NCI-H82 treated with DMSO at 0.1 percent for 48 hours (cell line): ENCODE measurements around the gene HOMER3.
"Not testable (repeated sequence)": the region's sequence is repeated elsewhere in the genome, so short reads cannot be mapped to it uniquely, and the experiment has no call there.

Experiments used
- DNase-seq: peaks from one replicate; lab custom pipeline; 2025; ENCODE audit not compliant: unreplicated experiment; lab: John Stamatoyannopoulos, UW

HOMER3 gene

GRCh38 chr19:18928018-18928805 lies 12.8 kb downstream of the HOMER3 start:
- no peak for DNase-seq

- DNase-seq, result no peak
These were observed 16.3 kb downstream of the HOMER3 start for GRCh38 chr19:18924684-18925213.

- DNase-seq, result no peak
These were observed 18.6 kb downstream of the HOMER3 start for GRCh38 chr19:18922228-18922985.

DNA sequence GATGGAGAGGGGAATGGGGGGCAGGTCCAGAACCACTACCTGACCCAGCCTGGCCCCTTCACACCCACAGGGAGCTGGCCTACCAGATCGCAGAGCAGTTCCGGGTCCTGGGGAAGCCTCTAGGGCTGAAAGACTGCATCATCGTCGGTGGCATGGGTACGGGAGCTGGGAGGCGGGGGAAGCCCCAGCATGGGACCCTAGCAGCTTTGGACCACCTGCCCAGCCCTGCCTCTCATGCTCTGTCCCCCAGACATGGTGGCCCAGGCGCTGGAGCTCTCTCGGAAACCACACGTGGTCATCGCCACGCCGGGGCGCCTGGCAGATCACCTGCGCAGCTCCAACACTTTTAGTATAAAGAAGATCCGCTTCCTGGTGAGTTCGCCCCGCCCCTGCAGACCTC lies 19.4 kb downstream of the HOMER3 start:
- DNase-seq, result no peak

DNA sequence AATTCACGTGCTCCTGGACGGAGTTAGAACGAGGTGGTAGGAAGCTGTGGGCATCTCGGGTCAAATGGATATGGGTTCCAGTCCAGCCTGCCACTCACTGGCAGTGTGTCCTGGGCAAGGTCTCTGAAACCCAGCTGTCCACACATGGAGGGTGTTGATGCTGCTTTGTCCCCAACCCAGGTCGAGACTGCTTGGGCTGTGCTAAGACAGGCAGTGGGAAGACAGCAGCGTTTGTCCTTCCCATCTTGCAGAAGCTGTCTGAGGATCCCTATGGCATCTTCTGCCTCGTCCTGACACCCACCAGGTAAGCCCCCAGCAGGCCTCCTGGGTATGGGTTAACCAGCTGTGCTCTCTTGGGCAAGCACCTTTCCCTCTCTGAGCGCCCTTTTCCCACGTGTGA lies 20.6 kb downstream of the HOMER3 start:
- no peak for DNase-seq

DNA sequence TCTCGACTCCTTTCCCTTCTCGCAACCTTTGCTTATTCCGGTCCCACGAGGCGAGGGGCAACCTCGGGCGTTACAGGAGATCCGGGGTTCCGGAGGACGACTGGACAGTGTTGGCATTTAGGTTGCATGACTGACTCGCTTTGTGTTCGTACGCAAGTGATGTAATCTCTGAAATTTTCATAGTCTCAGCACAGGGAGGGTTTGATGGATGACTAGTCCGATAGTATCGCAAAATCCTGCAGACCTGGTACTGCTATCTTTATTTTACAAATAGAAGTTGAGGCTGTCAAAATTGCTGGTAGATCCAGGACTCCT lies 21.2 kb downstream of the HOMER3 start:
- no peak for DNase-seq

DNA sequence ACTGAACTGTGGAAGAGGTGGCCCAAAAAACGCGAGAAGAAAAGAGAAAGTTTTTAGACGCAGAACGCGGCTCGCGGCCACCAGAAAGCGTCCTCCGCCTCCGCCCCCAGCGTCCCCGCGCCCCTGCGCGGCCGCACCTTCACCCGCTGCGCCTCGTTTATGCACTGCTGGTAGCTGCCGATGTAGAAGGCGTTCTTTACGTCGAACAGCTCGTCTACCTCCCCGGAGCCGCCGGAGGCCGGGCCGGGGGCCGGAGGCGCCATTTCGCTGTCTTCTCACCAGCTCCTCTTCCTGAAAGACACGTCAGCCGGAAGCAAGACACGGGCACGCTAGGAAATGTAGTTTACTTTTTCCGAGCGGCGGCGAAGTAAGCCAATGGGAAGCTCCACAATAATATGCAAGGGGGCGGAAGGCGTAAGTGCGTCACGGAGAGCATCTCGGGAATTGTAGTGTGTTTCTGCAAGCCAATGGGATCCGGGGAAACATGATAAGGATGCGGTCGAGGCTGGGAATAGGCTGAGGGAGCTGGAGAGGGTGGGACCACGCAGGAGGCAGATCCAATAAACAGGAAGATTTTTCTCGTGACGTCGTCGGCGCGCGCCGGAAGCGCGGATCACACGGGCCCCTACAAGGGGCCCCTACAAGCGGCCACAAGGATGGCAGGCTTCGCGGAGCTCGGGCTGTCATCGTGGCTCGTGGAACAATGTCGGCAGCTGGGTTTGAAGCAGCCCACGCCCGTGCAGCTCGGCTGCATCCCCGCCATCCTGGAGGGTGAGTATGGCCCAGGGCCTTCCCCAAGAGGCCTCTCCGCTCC lies 21.7 kb downstream of the HOMER3 start, which contains the start of the genes COPE and DDX49:
Gene COPE, minus strand, starts transcription at position 302 of the 814 bp plus-strand sequence. Its CDS starts 39 bp downstream, at position 263.
Gene DDX49, plus strand, starts transcription at position 630 of the 814 bp plus-strand sequence. Its CDS starts 27 bp downstream, at position 657.
- DNase-seq, result peak; percentile 100

- not testable (repeated sequence) for DNase-seq
These were observed 23.4 kb downstream of the HOMER3 start for GRCh38 chr19:18917593-18917992.

GRCh38 chr19:18915639-18916038 lies 25.4 kb downstream of the HOMER3 start:
- DNase-seq, result no peak

DNA sequence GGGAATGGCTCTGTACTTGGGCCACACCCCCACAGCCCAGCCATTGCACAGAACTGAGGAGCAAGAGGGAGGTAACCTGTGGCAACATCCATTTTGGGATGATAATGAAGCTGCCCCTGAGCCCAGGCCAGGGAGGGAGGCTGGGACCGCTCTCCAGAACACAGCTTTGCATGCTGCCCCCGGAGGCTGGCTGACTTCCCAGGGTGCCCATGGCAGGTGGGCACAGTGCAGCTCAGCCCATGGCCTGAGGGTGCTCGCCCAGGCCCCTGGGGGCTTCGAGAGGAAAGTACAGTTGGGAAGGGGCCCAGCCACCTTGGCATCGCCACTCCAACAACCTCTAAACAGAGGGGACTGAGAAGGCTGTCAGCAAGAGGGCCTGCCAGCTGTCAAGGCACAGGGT lies 27.6 kb downstream of the HOMER3 start:
- DNase-seq, result no peak

GRCh38 chr19:18912933-18913332 lies 28.1 kb downstream of the HOMER3 start:
- no peak for DNase-seq

GRCh38 chr19:18910801-18911436 lies 30.1 kb downstream of the HOMER3 start:
- DNase-seq, result no peak

GRCh38 chr19:18910010-18910409 lies 31.0 kb downstream of the HOMER3 start:
- no peak for DNase-seq

DNA sequence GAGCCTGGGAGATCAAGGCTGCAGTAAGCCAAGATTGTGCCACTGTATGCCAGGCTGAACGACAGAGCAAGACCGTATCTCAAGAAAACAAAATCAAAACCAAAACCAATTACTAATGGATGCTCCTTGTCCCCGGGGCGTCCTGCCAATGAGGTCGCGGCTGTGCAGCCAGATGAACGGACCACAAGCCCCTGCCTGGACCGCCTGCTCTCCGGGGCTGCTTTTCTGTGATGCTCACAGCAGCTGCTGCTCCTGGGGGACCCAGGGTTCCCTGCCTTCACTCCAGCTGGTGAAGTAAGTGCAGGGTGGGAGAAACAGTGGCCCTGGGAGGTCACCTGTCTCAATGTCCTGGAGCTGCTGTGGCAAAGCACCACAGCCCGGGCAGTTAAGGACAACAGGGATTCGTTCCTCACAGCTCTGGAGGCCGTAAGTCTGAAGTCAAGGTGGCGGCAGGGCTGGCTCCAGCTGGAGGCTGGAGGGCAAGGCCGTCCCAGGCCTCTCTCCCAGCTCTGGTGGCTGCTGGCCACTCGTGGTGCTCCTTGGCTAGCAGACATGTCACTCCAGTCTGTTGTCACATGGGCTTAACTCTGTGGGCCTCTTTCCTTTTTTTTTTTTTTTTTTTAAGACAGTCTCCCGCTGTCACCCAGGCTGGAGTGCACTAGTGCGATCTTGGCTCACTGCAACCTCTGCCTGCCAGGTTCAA lies 31.9 kb downstream of the HOMER3 start:
- no peak for DNase-seq

DNA sequence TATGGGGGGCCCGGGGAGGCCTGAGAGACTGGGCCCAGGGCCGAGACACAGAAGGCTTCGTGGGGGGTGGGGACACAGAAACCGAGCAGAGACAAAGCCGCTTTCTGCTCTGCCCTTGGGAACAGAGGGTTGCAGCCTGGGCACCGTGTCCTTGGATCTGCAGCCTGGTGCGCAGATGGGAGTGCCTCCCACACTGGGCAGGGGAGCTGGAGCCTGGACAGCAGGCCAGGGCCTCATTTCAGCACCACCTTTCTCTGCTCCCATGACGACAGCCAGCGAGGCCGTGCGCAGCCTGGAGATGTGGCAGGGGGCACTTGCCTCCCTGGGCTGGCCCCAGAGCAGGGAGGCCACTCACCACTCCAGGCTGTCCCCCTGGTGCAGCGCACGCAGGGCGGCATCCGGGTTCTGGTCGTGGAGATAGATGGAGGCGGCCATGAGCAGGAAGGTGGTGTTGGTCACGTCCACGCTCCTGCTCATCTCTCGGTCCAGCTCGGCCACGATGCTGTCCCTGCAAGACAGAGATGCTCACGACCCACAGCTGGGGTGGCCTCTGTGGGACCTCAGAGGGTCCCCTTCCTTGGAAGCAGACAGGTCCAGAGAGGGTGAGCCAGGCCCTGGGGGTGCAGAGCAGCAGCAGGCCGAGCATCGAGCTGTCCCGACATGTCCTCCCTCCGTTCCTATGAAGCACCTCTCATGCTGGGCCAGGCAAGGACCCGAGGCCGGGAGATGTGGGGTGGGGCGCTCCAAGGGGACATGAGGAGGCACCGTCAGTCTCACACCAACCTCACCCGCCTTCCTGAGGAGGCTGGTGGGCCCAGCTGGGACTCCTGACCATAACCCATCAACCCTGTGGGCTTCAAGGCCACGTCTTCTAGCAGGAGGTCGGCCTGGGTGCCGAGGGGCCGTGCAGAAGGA lies 34.2 kb downstream of the HOMER3 start:
- no peak for DNase-seq

- no peak for DNase-seq
These were observed 35.3 kb downstream of the HOMER3 start for GRCh38 chr19:18905513-18906236.

- DNase-seq, result no peak
These were observed 36.0 kb downstream of the HOMER3 start for GRCh38 chr19:18905058-18905456.

GRCh38 chr19:18904334-18905057 lies 36.5 kb downstream of the HOMER3 start:
- DNase-seq, result no peak
